Measurements from ENCODE around the gene NAPA. TPM values are rescaled to one million over a fixed set of nuclear protein-coding genes. Genes with fewer than 3 reads are reported as not detected.

The NAPA gene
- total and polyA plus RNA-seq, 10 of the 15 experiments (the other 5 are each of a cell fraction or from before 2014, with no cell fraction given) = 8.2 to 193 (median 102) TPM

GRCh38 chr19:47471733-47472457, 43.0 kb downstream of the NAPA start, which contains the start of gene SLC8A2:
SLC8A2 (minus strand) TSS chr19:47471893; CDS start chr19:47466403, 5,490 bp downstream.
- 23% methylated on average over 11 of the region's 29 CpGs for WGBS (ENCODE audit: insufficient coverage, insufficient replicate concordance, low lambda C conversion rate, missing lambda C conversion rate)
- ChIA-PET POLR2A (interaction anchor here (0.6 kb wide), 1 partner anchor 10 kb away, joined by 7 read pairs; no protein-coding TSS in a partner anchor), SMC1A (ENCODE audit: uncharacterized antibody, unreplicated experiment) (no interaction called here), RAD21 (ENCODE audit: unreplicated experiment) (interaction anchor here (1.1 kb wide), 1 partner anchor 35 kb away, joined by 3 read pairs; no protein-coding TSS in a partner anchor), CTCF (no interaction called here)
- H3K79me2 ChIP-seq (ENCODE audit: control insufficient read depth, insufficient read depth, low read length) = no peaks in the 10 kb centered on the region
- FAIRE-seq = no peak
- no TSS peak for BruUV-seq (replicated peaks)
- no peak within 1 kb of the TSS for H3K27ac ChIP-seq (ENCODE audit: control insufficient read depth, insufficient read depth)
- no peak within 1 kb of the TSS for H3K4me2 ChIP-seq (ENCODE audit: control insufficient read depth, insufficient read depth)
- no peaks in the 10 kb centered on the region for H3K36me3 ChIP-seq (ENCODE audit: control insufficient read depth in 2 of 2, insufficient read depth in 2 of 2, low read length in 1 of 2)
- H3K9me3 ChIP-seq (replicated peaks; ENCODE audit: control insufficient read depth, insufficient read depth, low read length) = no peaks in the 10 kb centered on the region
- no peak within 1 kb of the TSS for H2AFZ ChIP-seq (ENCODE audit: control insufficient read depth, low read depth, low read length)
- no peak for DNase-seq (ENCODE audit: low read depth, low spot score)
- H4K20me1 ChIP-seq (ENCODE audit: control insufficient read depth, insufficient read depth) = no peaks in the 10 kb centered on the region
- ATAC-seq = peak; percentile 38
- H3K4me3 ChIP-seq = no peak within 1 kb of the TSS
- peaks cover 5 to 7% of the 10 kb centered on the region in 2 experiments; a peak in 3 of 4 replicates for H3K27me3 ChIP-seq (replicated peaks in 1 of 2; ENCODE audit: control insufficient read depth in 2 of 2, insufficient read depth in 2 of 2, low read length in 1 of 2)
- intact Hi-C loops (cut with micrococcal nuclease; ENCODE audit: unreplicated experiment) = no loop called here
- H3K4me1 ChIP-seq (ENCODE audit: control insufficient read depth, insufficient read depth, low read length) = no peaks in the 10 kb centered on the region
- no peak within 1 kb of the TSS for H3K9ac ChIP-seq (ENCODE audit: control insufficient read depth, insufficient read depth, low read length)
- in situ Hi-C loops (cut with MboI) = no loop called here
- no peak for TF ChIP-seq PML (IDR thresholded peaks at IDR 0.05; ENCODE audit: low read length)
- no peak for TF ChIP-seq ZNF592 (IDR thresholded peaks at IDR 0.05)
- no peak for TF ChIP-seq PAX5 (IDR thresholded peaks at IDR 0.05; ENCODE audit: borderline replicate concordance, low read depth, low read length)
- TF ChIP-seq REST (IDR thresholded peaks at IDR 0.05; ENCODE audit: low read depth, low read length) = peak; percentile 88

Data from GM12878 (cell line).